DND-41 (cell line): ENCODE results near the gene LYPLAL1.

ENCODE experiments used
- ATAC-seq: fragments of 200-7000 bp; cut with Tn5 transposase; 3 replicates; pipeline ENCODE4 v1.9.1; 2021; ENCODE audit warnings: low read depth; ENCODE audit not compliant: insufficient read depth
- DNase-seq: peaks from one replicate; pipeline ENCODE4 v3.0.0-alpha.2; 2020
- H2AFZ ChIP-seq: 2 replicates; pipeline ENCODE4 v1.6.0; 2012; ENCODE audit warnings: low read depth, low read length
- H3K27ac ChIP-seq: 2 replicates; pipeline ENCODE4 v1.5.1; 2012; ENCODE audit warnings: low read length, inconsistent platforms
- H3K27me3 ChIP-seq: fragments of 200-600 bp; sonication (generic); 2 replicates; pipeline ENCODE4 v1.6.0; 2012; ENCODE audit warnings: low read length, mild to moderate bottlenecking, inconsistent platforms; ENCODE audit not compliant: insufficient read depth, poor library complexity
- H3K36me3 ChIP-seq: 2 replicates; pipeline ENCODE4 v1.5.1; 2012; ENCODE audit warnings: low read length, inconsistent platforms; ENCODE audit not compliant: insufficient read depth
- H3K4me1 ChIP-seq: 2 replicates; pipeline ENCODE4 v1.5.1; 2012; ENCODE audit warnings: mild to moderate bottlenecking, low read length; ENCODE audit not compliant: insufficient read depth
- H3K4me2 ChIP-seq: 2 replicates; pipeline ENCODE4 v1.6.0; 2012; ENCODE audit warnings: mild to moderate bottlenecking, moderate library complexity, low read length, inconsistent platforms; ENCODE audit not compliant: insufficient read depth
- H3K4me3 ChIP-seq, 2 experiments: fragments of 200-600 bp in 1 of 2; shearing (Covaris generic) in 1 of 2; 2 replicates each; pipeline ENCODE4 v1.5.1; 2012 to 2016; ENCODE audit warnings: inconsistent platforms in 2 of 2, low read length in 2 of 2, mild to moderate bottlenecking in 2 of 2, low read depth in 1 of 2, moderate library complexity in 1 of 2
- H3K79me2 ChIP-seq: 2 replicates; pipeline ENCODE4 v1.6.0; 2012; ENCODE audit warnings: low read length, inconsistent platforms; ENCODE audit not compliant: insufficient read depth
- H3K9ac ChIP-seq: 2 replicates; pipeline ENCODE4 v1.6.0; 2012; ENCODE audit warnings: low read depth, mild to moderate bottlenecking, inconsistent platforms, low read length, moderate library complexity
- H3K9me3 ChIP-seq: 2 replicates; pipeline ENCODE4 v1.5.1; 2012; ENCODE audit warnings: low read length, moderate library complexity, mild to moderate bottlenecking, inconsistent platforms; ENCODE audit not compliant: insufficient read depth, severe bottlenecking
- H4K20me1 ChIP-seq: 2 replicates; pipeline ENCODE4 v1.6.0; 2012; ENCODE audit warnings: low read length; ENCODE audit not compliant: insufficient read depth
- CTCF ChIP-seq: IDR thresholded peaks from 2 replicates; pipeline ENCODE4 v1.5.1; 2012; ENCODE audit warnings: borderline replicate concordance, low read length, moderate library complexity, mild to moderate bottlenecking; ENCODE audit not compliant: poor library complexity, severe bottlenecking; ENCODE audit errors: extremely low read depth
- EZH2 ChIP-seq: IDR thresholded peaks from 3 replicates; pipeline ENCODE4 v1.6.1; 2012; ENCODE audit warnings: borderline replicate concordance, low read depth, mild to moderate bottlenecking, moderate library complexity, low read length, inconsistent platforms; ENCODE audit not compliant: severe bottlenecking

Gene LYPLAL1

GRCh38 chr1:219173758-219174459, at the start of gene LYPLAL1:
Gene LYPLAL1, plus strand, starts transcription at chr1:219173878. Its CDS starts 13 bp downstream, at chr1:219173891.
- peaks cover 40% of the 10 kb centered on the region for H3K79me2 ChIP-seq
- H3K4me2 ChIP-seq: peak within 1 kb of the TSS; percentile 91
- peak within 1 kb of the TSS; percentile 85 for H2AFZ ChIP-seq
- H3K9me3 ChIP-seq: no peaks in the 10 kb centered on the region
- ATAC-seq: peak; percentile 89
- peaks cover 30% of the 10 kb centered on the region for H3K4me1 ChIP-seq
- peak; percentile 89 for DNase-seq
- H3K9ac ChIP-seq: peak within 1 kb of the TSS; percentile 85
- H3K36me3 ChIP-seq: peaks cover 5% of the 10 kb centered on the region; the same call in 1 of the 2 replicates
- H3K27me3 ChIP-seq: no peaks in the 10 kb centered on the region
- TF ChIP-seq EZH2 (no peak), CTCF (peak; percentile 19)
- H3K4me3 ChIP-seq: peak within 1 kb of the TSS; percentile 74 to 76
- peak within 1 kb of the TSS; percentile 86 for H3K27ac ChIP-seq
- no peaks in the 10 kb centered on the region for H4K20me1 ChIP-seq

GRCh38 chr1:219124163-219124562, 49.5 kb upstream of the LYPLAL1 start:
- TF ChIP-seq CTCF: no peak
- no peak for TF ChIP-seq EZH2
- Histone ChIP-seq H3K27me3 (no peaks in the 10 kb centered on the region), H3K79me2 (no peaks in the 10 kb centered on the region), H4K20me1 (no peaks in the 10 kb centered on the region), H3K4me1 (no peaks in the 10 kb centered on the region), H3K9ac (no peak overlapping the region), H3K27ac (no peak overlapping the region), H3K4me3 (no peak overlapping the region), H3K4me2 (no peak overlapping the region), H3K36me3 (no peaks in the 10 kb centered on the region), H2AFZ (no peak overlapping the region), H3K9me3 (no peaks in the 10 kb centered on the region)
- ATAC-seq (no peak), DNase-seq (no peak)

GRCh38 chr1:219125342-219125741, 48.3 kb upstream of the LYPLAL1 start:
- H3K4me3 ChIP-seq: no peak overlapping the region
- H3K27me3 ChIP-seq: no peaks in the 10 kb centered on the region
- no peak overlapping the region for H3K4me2 ChIP-seq
- H3K9ac ChIP-seq: no peak overlapping the region
- H3K36me3 ChIP-seq: no peaks in the 10 kb centered on the region
- H2AFZ ChIP-seq: no peak overlapping the region
- no peaks in the 10 kb centered on the region for H3K4me1 ChIP-seq
- DNase-seq: no peak
- TF ChIP-seq EZH2 (no peak), CTCF (no peak)
- H4K20me1 ChIP-seq: no peaks in the 10 kb centered on the region
- no peaks in the 10 kb centered on the region for H3K79me2 ChIP-seq
- no peak overlapping the region for H3K27ac ChIP-seq
- ATAC-seq: no peak
- no peaks in the 10 kb centered on the region for H3K9me3 ChIP-seq
